T follicular helper cell (primary cell): Measurements from ENCODE around the gene SMIM44.

Experiments used
- DNase-seq: peaks from one replicate; pipeline ENCODE4 v3.0.0-alpha.2; 2020; ENCODE audit warnings: low read depth

SMIM44 gene

GRCh38 chr19:3477506-3477905, 5.7 kb downstream of the SMIM44 start:
- no peak for DNase-seq

GRCh38 chr19:3476830-3477229, 6.4 kb downstream of the SMIM44 start:
- no peak for DNase-seq

- DNase-seq, result no peak
Observed at GRCh38 chr19:3475449-3475848, 7.8 kb downstream of the SMIM44 start.

- DNase-seq, result no peak
Observed at GRCh38 chr19:3474614-3475013, 8.6 kb downstream of the SMIM44 start.

GRCh38 chr19:3474010-3474409, 9.2 kb downstream of the SMIM44 start:
- no peak for DNase-seq

GRCh38 chr19:3471954-3472655, 11.1 kb downstream of the SMIM44 start:
- DNase-seq, result no peak

GRCh38 chr19:3470500-3471128, 12.6 kb downstream of the SMIM44 start:
- no peak for DNase-seq

- DNase-seq, result no peak
Observed at GRCh38 chr19:3469638-3470499, 13.4 kb downstream of the SMIM44 start.

- DNase-seq, result no peak
Observed at GRCh38 chr19:3468211-3468610, 15.0 kb downstream of the SMIM44 start.

GRCh38 chr19:3467437-3468198, 15.6 kb downstream of the SMIM44 start:
- DNase-seq, result no peak

GRCh38 chr19:3466635-3467034, 16.6 kb downstream of the SMIM44 start:
- no peak for DNase-seq

- no peak for DNase-seq
Observed at GRCh38 chr19:3465552-3465951, 17.7 kb downstream of the SMIM44 start.

- no peak for DNase-seq
Observed at GRCh38 chr19:3464587-3465235, 18.5 kb downstream of the SMIM44 start.

GRCh38 chr19:3463714-3464586, 19.3 kb downstream of the SMIM44 start:
- no peak for DNase-seq

- DNase-seq, result no peak
Observed at GRCh38 chr19:3462991-3463713, 20.1 kb downstream of the SMIM44 start.

- DNase-seq, result no peak
Observed at GRCh38 chr19:3459965-3460582, 23.2 kb downstream of the SMIM44 start.

- no peak for DNase-seq
Observed at GRCh38 chr19:3459089-3459881, 24.0 kb downstream of the SMIM44 start.

GRCh38 chr19:3458229-3459088, 24.8 kb downstream of the SMIM44 start:
- DNase-seq, result no peak
